Gastrocnemius medialis (tissue), 4 donors: ENCODE data around the gene RILPL2.

Experiments used
- CTCF ChIP-seq, 5 experiments: fragments of 450-650 bp in 3 of 5; fragments of 200-600 bp in 2 of 5; sonication (generic) in 2 of 5; IDR thresholded peaks in 4 of 5; conservative IDR thresholded peaks in 1 of 5; 1 replicate in 4 of 5; 2 replicates in 1 of 5; pipeline ENCODE4 v1.5.1; 2016 to 2019; ENCODE audit warnings: antibody characterized with exemption in 5 of 5, mild to moderate bottlenecking in 3 of 5, moderate library complexity in 3 of 5
- POLR2A ChIP-seq, 2 donors: fragments of 450-650 bp; IDR thresholded peaks; one replicate each; pipeline ENCODE4 v1.6.1; 2017; ENCODE audit warnings: antibody characterized with exemption in 2 of 2, mild to moderate bottlenecking in 2 of 2, moderate library complexity in 2 of 2

- TF ChIP-seq CTCF (IDR thresholded peaks at IDR 0.05 in 4 of 5, conservative IDR thresholded peaks at IDR 0.05 in 1 of 5) (no peak), POLR2A (IDR thresholded peaks at IDR 0.05) (no peak)
These were observed 39.1 kb downstream of the RILPL2 start for GRCh38 chr12:123397400-123397799.
